ENCODE data around the gene PPARG.

PPARG gene

GRCh38 chr3:12370758-12371157 is 81.9 kb downstream of the PPARG start:
- DNase-seq: no peak
- H3K36me3 ChIP-seq: no peaks in the 10 kb centered on the region

DNA sequence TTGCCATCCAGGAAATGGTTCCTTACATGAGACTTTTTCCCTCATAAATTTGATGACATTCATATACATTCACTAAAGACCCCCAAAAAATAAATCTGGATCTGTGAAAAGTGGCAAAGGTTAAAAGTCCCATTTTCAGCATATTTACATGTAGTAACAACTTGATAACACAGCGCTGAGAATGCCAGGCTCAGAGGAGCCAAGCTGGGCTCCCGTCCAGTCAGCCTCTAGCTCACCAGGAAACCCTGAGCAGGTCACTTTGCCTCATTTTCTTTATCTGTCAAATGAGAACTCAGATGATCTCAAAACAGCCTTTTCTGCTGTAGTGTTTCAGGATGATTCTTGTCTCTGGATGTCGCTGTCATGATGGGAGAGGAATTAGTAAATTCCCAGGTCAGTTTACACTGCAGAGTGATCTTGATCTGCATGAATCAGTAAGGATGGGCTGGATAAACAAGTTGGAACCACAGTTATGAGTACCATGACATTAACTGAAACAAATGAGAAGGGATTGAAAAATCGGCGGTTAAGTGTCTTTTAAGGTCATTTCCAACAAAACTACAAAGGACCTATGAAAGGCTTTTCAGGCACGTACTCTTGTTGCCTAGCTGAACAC is 82.8 kb downstream of the PPARG start:
- Histone ChIP-seq H3K27ac (no peak overlapping the region), H3K4me3 (ENCODE audit: low read depth, low read length) (no peak overlapping the region), H3K27me3 (ENCODE audit: insufficient read depth, low read depth, severe bottlenecking) (no peaks in the 10 kb centered on the region), H3K36me3 (no peaks in the 10 kb centered on the region), H3K9me3 (ENCODE audit: severe bottlenecking) (no peaks in the 10 kb centered on the region)
- DNase-seq: no peak
- TF ChIP-seq, protein P1, sequence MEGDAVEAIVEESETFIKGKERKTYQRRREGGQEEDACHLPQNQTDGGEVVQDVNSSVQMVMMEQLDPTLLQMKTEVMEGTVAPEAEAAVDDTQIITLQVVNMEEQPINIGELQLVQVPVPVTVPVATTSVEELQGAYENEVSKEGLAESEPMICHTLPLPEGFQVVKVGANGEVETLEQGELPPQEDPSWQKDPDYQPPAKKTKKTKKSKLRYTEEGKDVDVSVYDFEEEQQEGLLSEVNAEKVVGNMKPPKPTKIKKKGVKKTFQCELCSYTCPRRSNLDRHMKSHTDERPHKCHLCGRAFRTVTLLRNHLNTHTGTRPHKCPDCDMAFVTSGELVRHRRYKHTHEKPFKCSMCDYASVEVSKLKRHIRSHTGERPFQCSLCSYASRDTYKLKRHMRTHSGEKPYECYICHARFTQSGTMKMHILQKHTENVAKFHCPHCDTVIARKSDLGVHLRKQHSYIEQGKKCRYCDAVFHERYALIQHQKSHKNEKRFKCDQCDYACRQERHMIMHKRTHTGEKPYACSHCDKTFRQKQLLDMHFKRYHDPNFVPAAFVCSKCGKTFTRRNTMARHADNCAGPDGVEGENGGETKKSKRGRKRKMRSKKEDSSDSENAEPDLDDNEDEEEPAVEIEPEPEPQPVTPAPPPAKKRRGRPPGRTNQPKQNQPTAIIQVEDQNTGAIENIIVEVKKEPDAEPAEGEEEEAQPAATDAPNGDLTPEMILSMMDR (IDR thresholded peaks at IDR 0.05; ENCODE audit: low read depth, low read length): no peak

More at GRCh38 chr3:12370758-12371157, 81.9 kb downstream of the PPARG start:
- Histone ChIP-seq H3K27me3 (ENCODE audit: insufficient read depth, low read depth, severe bottlenecking) (no peaks in the 10 kb centered on the region), H3K9me3 (ENCODE audit: severe bottlenecking) (no peaks in the 10 kb centered on the region), H3K4me3 (ENCODE audit: low read depth, low read length) (no peak overlapping the region), H3K27ac (no peak overlapping the region)
- TF ChIP-seq, protein P1 (IDR thresholded peaks at IDR 0.05; ENCODE audit: low read depth, low read length): no peak

DNA sequence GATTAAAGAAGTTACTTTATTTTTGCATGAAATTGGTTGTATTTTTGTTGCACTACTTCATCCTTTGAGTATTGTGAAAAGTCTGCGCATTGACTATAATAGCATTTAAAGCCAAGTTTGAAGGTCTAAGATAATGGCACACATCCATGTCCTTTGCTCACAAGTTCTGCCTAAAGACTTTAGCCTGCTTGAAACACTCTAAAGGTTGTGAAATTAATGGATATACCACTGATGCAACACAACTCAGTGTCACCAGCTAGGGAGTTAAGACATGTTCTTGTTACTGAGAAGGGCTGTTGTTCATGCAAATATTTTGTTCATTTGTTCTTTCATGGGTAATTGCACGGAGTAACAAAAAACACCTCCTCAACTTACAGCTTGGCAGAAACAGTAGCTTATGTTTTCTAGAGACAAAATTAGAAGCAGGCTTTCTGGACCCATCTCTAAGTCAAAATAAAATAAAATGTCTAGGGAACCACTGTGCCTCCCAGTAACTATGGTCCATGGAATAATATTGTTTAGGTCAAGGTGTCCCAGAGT is 83.9 kb downstream of the PPARG start:
- no peak overlapping the region for H3K4me3 ChIP-seq (ENCODE audit: low read depth, low read length)
- no peak overlapping the region for H3K27ac ChIP-seq

GRCh38 chr3:12375572-12375971 is 86.7 kb downstream of the PPARG start:
- no peak for DNase-seq
- Histone ChIP-seq H3K4me3 (ENCODE audit: low read depth, low read length) (no peak overlapping the region), H3K36me3 (no peaks in the 10 kb centered on the region), H3K9me3 (ENCODE audit: severe bottlenecking) (no peaks in the 10 kb centered on the region), H3K27ac (no peak overlapping the region), H3K27me3 (ENCODE audit: insufficient read depth, low read depth, severe bottlenecking) (no peaks in the 10 kb centered on the region)
- TF ChIP-seq, protein P1 (IDR thresholded peaks at IDR 0.05; ENCODE audit: low read depth, low read length): no peak

More for the DNA sequence above, 83.9 kb downstream of the PPARG start:
- Histone ChIP-seq H3K36me3 (no peaks in the 10 kb centered on the region), H3K27me3 (ENCODE audit: insufficient read depth, low read depth, severe bottlenecking) (no peaks in the 10 kb centered on the region), H3K9me3 (ENCODE audit: severe bottlenecking) (no peaks in the 10 kb centered on the region)
- DNase-seq: no peak
- TF ChIP-seq, protein P1 (IDR thresholded peaks at IDR 0.05; ENCODE audit: low read depth, low read length): no peak

DNA sequence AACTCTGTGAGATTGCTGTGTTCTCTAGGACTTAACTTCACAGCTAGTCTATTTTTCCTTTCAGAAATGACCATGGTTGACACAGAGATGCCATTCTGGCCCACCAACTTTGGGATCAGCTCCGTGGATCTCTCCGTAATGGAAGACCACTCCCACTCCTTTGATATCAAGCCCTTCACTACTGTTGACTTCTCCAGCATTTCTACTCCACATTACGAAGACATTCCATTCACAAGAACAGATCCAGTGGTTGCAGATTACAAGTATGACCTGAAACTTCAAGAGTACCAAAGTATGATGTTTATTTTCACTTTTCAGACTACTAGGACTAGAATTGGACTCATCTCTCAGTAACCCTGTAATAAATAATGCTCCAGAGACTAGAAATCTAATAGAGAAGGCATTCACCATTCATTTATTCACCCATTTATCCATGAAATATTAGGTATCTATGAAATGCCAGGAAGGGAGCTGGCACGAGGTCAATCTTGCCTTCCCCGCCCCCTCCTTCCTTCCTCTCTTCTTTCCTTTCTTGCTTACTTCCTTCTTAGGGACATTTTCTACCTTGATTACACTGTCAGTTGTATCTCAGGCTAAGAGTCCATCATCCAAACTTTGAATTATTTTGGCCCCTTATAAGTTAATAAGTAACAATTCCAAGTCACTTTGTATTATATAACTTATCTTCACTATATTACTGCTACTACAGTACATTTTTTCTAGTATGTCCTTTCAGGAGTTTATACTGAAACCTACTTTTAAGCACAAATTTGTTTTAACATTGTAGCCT is 91.0 kb downstream of the PPARG start:
- Histone ChIP-seq H3K27me3 (ENCODE audit: insufficient read depth, low read depth, severe bottlenecking) (no peaks in the 10 kb centered on the region), H3K9me3 (ENCODE audit: severe bottlenecking) (no peaks in the 10 kb centered on the region), H3K36me3 (no peaks in the 10 kb centered on the region), H3K27ac (no peak overlapping the region), H3K4me3 (ENCODE audit: low read depth, low read length) (no peak overlapping the region)
- no peak for DNase-seq
- TF ChIP-seq, protein P1 (IDR thresholded peaks at IDR 0.05; ENCODE audit: low read depth, low read length): no peak

All from WERI-Rb-1 (cell line).